Astrocyte of the spinal cord (primary cell): Measurements from ENCODE around the gene BHMT2.

Source experiments
- DNase-seq: peaks from one replicate; pipeline ENCODE4 v3.0.0; 2011; ENCODE audit warnings: low read depth, low spot score
- H3K4me3 ChIP-seq: 2 replicates; pipeline ENCODE4 v1.5.1; 2011; ENCODE audit warnings: low read depth, mild to moderate bottlenecking, low read length, moderate library complexity
- CTCF ChIP-seq: IDR thresholded peaks from 2 replicates; pipeline ENCODE4 v1.5.1; 2012; ENCODE audit warnings: low read depth, mild to moderate bottlenecking, low read length, inconsistent platforms
- in situ Hi-C: cut with HindIII; loops from 2 replicates; pipeline ENCODE4 v1.10.0; 2017; ENCODE audit warnings: low sequenced_read_pairs

The BHMT2 gene

DNA sequence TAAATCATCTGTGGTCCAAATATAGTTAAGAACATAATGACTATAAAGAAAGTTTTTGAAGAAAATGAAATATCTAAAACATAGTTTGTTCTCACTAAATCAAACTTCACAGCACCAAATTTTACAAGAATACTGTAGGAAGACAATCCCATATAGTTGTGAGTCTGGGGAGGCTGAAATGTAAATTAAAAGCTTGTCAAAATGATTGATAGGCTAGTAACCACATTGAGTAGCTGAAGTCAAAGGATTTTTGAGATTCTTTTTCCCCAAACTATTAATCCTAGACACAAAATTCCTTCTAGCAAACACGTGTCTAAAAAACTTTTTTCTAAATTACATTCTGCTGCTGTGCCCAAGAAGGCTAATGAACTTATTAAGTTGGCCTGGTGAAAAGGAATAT is 55.0 kb downstream of the BHMT2 start:
- no peak overlapping the region for H3K4me3 ChIP-seq
- no peak for TF ChIP-seq CTCF
- no peak for DNase-seq
- in situ Hi-C loops, result no loop called here

- in situ Hi-C loops, result no loop called here
- TF ChIP-seq CTCF, result no peak
Measured at GRCh38 chr5:79130781-79131180, 61.2 kb downstream of the BHMT2 start.

DNA sequence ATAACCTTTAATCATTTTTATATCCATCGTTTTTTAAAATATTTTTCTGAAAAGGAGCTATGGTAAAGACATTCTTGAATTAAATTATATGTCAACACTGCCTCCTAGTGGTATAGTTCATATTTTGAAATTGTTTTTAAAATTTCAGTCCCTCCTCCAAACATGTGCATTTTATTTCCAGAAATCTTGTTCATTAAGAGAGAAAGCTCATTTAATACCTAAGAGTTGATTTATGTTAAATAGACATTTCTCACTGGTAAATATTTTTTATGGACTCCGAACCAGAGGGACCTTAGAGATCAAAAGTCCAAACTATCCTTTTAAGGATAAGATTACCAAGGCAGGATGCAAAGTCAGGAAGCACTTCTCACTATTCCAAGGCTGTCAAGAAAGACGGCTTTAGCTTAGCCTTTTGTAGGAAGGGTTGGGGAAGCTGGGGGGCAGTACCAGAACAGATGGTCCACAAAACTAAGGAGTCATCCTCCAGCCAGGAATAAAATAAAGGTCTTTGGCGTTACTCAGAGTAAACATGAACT is 63.6 kb downstream of the BHMT2 start:
- DNase-seq, result peak; percentile 73
- peak; percentile 17 for TF ChIP-seq CTCF
- in situ Hi-C loops, result no loop called here
- peak overlapping the region; percentile 30 for H3K4me3 ChIP-seq

More at GRCh38 chr5:79130781-79131180, 61.2 kb downstream of the BHMT2 start:
- DNase-seq, result no peak
- H3K4me3 ChIP-seq, result no peak overlapping the region

DNA sequence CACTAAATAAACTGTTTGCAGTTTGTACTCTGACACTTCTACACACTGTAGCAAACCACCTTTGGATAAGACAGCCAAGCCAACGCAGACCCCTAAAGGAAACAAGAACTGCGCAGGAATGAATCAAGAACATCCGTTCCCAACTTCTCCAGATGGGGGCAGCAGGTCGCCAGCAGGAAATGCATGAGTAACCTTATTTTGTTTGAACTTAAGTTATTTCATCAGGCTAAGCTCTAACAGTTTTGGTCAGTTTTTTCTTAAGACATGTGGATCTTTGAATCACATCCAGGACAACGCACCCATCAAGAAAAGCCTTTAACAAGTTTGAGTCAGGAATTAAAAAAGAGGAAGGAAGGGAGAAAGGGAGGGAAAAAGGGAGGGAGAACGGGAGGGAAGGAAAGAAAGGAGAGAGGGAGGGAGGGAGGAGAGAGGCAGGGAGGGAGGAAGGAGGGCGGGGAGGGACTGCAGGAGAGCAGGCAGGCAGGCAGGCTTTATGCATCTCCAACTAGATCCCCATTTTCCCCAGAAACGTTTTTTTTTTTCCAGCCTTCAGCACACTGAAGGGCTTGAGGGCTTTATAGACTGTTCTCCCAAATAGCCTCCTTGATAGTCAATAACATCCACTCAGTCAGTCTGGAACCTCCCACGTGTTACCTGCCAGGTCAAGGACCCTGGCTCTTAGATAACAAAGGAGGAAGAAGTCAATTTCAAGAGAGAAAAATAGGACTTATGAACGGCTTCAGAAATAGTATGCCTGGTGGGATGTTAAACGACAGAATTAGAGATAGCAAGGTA is 64.3 kb downstream of the BHMT2 start:
- TF ChIP-seq CTCF, result peak; percentile 85
- H3K4me3 ChIP-seq, result peak overlapping the region; percentile 30
- DNase-seq, result peak; percentile 91
- in situ Hi-C loops, result no loop called here

DNA sequence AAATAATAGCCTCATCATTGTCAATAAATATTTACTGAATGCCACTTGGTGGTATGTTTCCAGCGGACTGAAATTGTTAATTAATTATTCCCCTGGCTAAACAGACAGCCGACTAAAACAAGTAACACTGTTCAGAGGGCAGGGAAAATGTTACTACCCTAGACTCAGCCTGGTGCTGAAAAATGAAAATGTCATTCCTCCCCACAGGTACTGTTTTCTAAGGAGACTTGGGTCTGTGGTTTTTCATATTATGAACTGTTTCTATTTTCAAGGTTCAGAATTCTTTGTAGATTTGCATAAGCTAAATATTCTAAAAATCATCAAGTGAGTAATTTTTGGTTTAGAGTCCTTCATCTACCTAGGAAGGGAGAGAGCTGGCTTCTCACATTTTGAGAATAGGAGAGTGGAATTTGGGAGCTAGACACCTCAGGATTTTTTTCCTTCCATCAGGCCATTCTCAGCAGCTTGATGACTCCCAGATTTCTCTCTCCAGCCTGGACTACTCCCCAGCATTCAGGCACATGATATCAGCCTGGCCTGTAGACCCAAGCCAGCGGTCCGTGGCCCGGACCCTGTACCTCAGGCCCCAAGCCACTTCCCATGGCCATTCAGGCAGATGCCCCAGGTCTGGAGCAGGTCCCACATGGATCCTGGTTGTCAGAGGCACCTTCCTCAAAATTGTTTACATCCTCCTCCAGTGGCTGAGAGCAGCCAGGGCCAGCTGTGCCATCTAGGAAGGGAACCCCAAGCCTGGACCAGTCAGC is 66.4 kb downstream of the BHMT2 start:
- DNase-seq, result no peak
- no peak overlapping the region for H3K4me3 ChIP-seq
- in situ Hi-C loops, result no loop called here
- no peak for TF ChIP-seq CTCF

DNA sequence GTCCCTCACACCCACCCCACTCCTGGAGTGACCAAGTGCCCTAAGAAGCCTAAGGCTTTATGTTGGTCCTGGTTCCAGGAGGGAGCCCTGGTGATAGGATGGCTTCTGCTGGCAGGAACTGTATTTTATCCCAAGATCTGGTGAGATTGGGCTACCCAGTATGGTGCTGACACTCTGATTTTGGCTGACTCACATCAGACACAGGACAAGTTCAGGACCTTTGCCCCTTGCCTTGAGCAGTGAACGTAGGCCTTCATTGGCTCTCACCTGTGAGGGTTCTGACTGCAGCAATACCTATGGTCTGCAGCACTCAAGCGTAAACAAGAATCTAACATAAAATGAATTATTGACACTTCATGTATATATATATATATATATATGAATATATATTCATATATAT is 67.1 kb downstream of the BHMT2 start:
- DNase-seq, result no peak
- H3K4me3 ChIP-seq, result no peak overlapping the region
- no peak for TF ChIP-seq CTCF
- in situ Hi-C loops, result no loop called here
